Prostate gland (tissue), 2 donors: ENCODE measurements around the gene DPM3. TPM values are rescaled to one million over a fixed set of nuclear protein-coding genes. Genes with fewer than 3 reads are reported as not detected.

ENCODE experiments used
- DNase-seq: peaks from one replicate; pipeline ENCODE4 v3.0.0-alpha.2; 2019; ENCODE audit warnings: low spot score
- H3K27ac ChIP-seq, 2 donors: fragments of 200-600 bp; sonication (generic); 2 replicates each; pipeline ENCODE4 v1.5.1; 2017 to 2019
- H3K27me3 ChIP-seq: fragments of 200-600 bp; sonication (generic); replicated peaks from 2 replicates; pipeline ENCODE4 v1.5.1; 2019; ENCODE audit not compliant: insufficient read depth
- H3K36me3 ChIP-seq, 2 donors: fragments of 200-600 bp; sonication (generic); 1 replicate in 1 of 2; 2 replicates in 1 of 2; pipeline versions ENCODE4 v1.5.1 to v1.8.1; 2017 to 2019
- H3K4me1 ChIP-seq: fragments of 200-600 bp; sonication (generic); replicated peaks from 2 replicates; pipeline ENCODE4 v1.5.1; 2019
- H3K4me3 ChIP-seq, 2 donors: fragments of 200-600 bp; sonication (generic); 2 replicates each; pipeline ENCODE4 v1.5.1; 2017 to 2019
- H3K9me3 ChIP-seq: fragments of 200-600 bp; sonication (generic); 2 replicates; pipeline ENCODE4 v1.5.1; 2017
- POLR2A ChIP-seq: fragments of 450-650 bp; IDR thresholded peaks from one replicate; pipeline ENCODE4 v1.6.1; 2016; ENCODE audit warnings: antibody characterized with exemption, mild to moderate bottlenecking
- POLR2AphosphoS5 ChIP-seq: sonication (generic); formaldehyde crosslinking; IDR thresholded peaks from one replicate; pipeline ENCODE4 v1.6.1; 2017; ENCODE audit warnings: antibody characterized with exemption
- WGBS: methylation state at CpG from one replicate; pipeline ENCODE4 v1.1.5; 2018; 5-methylcytosine and 5-hydroxymethylcytosine counted together
- intact Hi-C: fragments of 100-400 bp; cut with DNase I; formaldehyde crosslinking; loops from one replicate; pipeline ENCODE4 v1.14.2; 2022
- total RNA-seq, 2 donors: library from RNA; depleted of rRNA; stranded (reverse); fragments of >200 nt; gene quantifications; one replicate each; pipeline ENCODE4 v1.1.0, GENCODE V29; 2016
- TF ChIP-seq, protein P1 (sequence below), 4 experiments: fragments of 200-600 bp in 2 of 4; fragments of 450-650 bp in 2 of 4; sonication (generic) in 2 of 4; IDR thresholded peaks; 1 replicate in 3 of 4; 2 replicates in 1 of 4; pipeline ENCODE4 v1.5.1; 2016 to 2019; ENCODE audit warnings: antibody characterized with exemption in 4 of 4, mild to moderate bottlenecking in 2 of 4, moderate library complexity in 2 of 4

Gene DPM3
- total RNA-seq, 2 donors from 2014 or later, result 93.6 to 97.0 TPM

DNA sequence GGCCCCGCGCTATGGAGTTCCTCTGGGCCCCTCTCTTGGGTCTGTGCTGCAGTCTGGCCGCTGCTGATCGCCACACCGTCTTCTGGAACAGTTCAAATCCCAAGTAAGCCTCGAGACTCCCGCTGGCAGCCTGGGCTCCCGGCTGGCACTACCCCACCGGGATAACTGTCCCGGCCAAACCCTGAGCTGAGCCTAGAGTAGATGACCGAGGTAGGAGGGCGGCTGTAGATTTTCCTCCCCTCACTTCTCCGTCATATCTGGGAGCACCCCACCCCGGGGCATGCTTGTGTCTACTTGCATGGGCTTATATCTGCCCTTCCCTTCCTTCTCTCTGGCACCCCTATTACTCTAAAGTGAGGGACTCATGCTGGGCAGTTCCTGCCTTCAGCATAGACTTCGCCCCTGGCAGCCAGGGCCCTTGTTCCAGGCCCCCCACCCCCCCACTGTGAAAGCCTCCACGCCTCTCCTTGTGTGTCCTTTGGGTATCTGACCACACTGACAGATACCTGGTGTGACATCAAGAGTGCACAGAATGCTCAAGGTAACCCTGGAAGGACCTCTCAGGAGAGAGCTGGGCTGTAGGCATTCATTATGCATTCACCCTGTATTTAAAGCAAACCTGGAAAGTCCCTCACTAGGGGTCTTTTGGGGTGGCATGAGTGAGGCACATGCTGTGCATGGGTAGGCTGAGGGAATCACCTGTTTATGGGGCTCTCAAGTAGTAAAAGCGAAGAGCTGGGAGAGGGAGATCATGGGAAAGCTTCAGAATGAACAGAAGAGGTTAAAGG is 12.2 kb downstream of the DPM3 start:
- Histone ChIP-seq H3K27me3 (no peaks in the 10 kb centered on the region), H3K27ac (peak overlapping the region; percentile 94 to 98), H3K4me1 (peaks cover 14% of the 10 kb centered on the region), H3K36me3 (peaks cover 0 to 4% of the 10 kb centered on the region in 2 donors), H3K4me3 (peak overlapping the region; percentile 71 to 80), H3K9me3 (no peaks in the 10 kb centered on the region)
- 4% methylated on average over 17 of the region's 17 CpGs for WGBS
- no peak for DNase-seq
- TF ChIP-seq POLR2AphosphoS5, result no peak
- TF ChIP-seq, protein P1, sequence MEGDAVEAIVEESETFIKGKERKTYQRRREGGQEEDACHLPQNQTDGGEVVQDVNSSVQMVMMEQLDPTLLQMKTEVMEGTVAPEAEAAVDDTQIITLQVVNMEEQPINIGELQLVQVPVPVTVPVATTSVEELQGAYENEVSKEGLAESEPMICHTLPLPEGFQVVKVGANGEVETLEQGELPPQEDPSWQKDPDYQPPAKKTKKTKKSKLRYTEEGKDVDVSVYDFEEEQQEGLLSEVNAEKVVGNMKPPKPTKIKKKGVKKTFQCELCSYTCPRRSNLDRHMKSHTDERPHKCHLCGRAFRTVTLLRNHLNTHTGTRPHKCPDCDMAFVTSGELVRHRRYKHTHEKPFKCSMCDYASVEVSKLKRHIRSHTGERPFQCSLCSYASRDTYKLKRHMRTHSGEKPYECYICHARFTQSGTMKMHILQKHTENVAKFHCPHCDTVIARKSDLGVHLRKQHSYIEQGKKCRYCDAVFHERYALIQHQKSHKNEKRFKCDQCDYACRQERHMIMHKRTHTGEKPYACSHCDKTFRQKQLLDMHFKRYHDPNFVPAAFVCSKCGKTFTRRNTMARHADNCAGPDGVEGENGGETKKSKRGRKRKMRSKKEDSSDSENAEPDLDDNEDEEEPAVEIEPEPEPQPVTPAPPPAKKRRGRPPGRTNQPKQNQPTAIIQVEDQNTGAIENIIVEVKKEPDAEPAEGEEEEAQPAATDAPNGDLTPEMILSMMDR (IDR thresholded peaks at IDR 0.05), result no peak
- no peak for TF ChIP-seq POLR2A
- intact Hi-C loops, result loop anchor here (2.0 kb wide), 1 partner anchor 35 kb away; no protein-coding TSS in a partner anchor

DNA sequence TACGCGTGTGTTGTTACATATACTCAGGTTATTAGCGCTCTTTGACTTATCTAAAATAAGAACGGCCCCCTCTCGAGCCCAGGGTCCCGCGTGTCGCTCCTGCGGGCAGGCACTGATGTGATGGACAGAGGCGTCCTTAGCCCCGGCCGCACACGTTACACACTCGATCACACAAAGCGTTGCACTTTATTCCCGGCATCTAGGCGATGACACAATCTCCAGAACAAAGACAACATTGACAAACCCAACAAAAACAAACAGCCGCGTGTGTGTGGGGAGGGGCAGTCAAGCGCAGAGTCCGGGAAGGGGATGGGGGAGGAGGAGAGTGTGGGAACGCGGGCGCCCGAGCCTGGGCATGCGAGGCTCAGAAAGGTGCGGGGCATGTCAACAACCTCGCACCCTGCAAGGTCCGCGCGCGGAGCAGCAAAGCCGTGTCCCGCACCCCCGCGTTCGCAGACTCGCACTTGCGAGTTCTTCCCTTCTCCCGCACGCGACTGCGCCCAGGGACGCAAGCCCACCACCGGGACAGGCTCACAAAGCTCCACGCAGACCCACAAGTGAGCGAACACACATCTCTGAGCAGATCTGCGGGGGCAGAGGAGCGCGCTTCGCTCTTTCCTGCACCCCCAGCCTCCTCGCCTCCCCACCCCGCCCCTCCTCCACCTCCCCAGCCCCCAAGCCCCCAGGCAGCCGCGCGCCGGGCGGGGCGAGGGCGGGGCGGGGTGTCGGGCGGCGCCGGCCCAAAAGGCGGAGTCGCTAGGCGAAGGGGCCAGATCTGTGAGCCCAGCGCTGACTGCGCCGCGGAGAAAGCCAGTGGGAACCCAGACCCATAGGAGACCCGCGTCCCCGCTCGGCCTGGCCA is 13.0 kb downstream of the DPM3 start, which contains the start of gene EFNA1:
TSS of gene EFNA1 (plus strand) at position 772 of the 862 bp plus-strand sequence. CDS start 102 bp downstream, outside the sequence.
- TF ChIP-seq POLR2AphosphoS5 (peak; percentile 93), POLR2A (peak; percentile 97)
- TF ChIP-seq, protein P1 (IDR thresholded peaks at IDR 0.05), result peak in 1 of 4 experiments; percentile 18
- Histone ChIP-seq H3K27ac (peak within 1 kb of the TSS; percentile 94 to 98), H3K9me3 (no peaks in the 10 kb centered on the region), H3K36me3 (peaks cover 0 to 4% of the 10 kb centered on the region in 2 donors), H3K27me3 (no peaks in the 10 kb centered on the region), H3K4me1 (peaks cover 14% of the 10 kb centered on the region), H3K4me3 (peak within 1 kb of the TSS; percentile 71 to 80)
- WGBS, result under 1% methylated on average over 74 of the region's 76 CpGs
- intact Hi-C loops, result loop anchor here (2.0 kb wide), 1 partner anchor 35 kb away; no protein-coding TSS in a partner anchor
- peak; percentile 93 for DNase-seq

DNA sequence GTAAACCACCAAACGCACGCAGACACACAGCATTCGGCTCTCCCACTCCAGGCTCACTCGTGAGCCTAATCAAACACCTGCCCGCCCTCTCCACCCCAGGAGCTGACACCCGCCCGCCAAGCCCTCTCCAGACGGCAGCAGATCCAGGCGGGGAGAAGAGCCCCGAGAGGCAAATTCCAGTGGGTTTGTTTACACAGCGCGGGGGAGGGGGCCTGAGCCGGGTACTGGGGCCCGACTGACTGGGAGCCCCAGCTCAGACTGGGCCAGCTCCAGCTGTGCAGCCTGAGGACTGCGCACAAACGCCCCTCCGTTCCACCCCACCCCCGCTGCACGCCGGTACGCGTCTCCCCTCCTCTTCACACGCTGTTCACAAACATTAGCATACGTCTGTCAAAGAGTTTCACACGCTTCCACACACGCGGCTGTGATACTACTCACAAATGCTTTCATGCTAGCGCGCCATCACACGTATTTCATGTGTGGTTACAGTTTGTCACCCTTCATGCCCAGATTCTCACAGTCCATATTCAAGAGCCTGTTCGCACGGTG is 13.7 kb downstream of the DPM3 start:
- Histone ChIP-seq H3K4me3 (peak overlapping the region; percentile 71 to 80), H3K36me3 (no peaks in the 10 kb centered on the region), H3K27me3 (no peaks in the 10 kb centered on the region), H3K27ac (peak overlapping the region; percentile 94 to 98), H3K9me3 (no peaks in the 10 kb centered on the region), H3K4me1 (peaks cover 9% of the 10 kb centered on the region)
- 5% methylated on average over 32 of the region's 32 CpGs for whole genome bisulfite sequencing
- peak; percentile 54 for DNase-seq
- TF ChIP-seq POLR2A (no peak), POLR2AphosphoS5 (no peak)
- TF ChIP-seq, protein P1 (IDR thresholded peaks at IDR 0.05), result peak in 1 of 4 experiments; percentile 3
- intact Hi-C loops, result loop anchor here (2.0 kb wide), 1 partner anchor 34 kb away; no protein-coding TSS in a partner anchor

DNA sequence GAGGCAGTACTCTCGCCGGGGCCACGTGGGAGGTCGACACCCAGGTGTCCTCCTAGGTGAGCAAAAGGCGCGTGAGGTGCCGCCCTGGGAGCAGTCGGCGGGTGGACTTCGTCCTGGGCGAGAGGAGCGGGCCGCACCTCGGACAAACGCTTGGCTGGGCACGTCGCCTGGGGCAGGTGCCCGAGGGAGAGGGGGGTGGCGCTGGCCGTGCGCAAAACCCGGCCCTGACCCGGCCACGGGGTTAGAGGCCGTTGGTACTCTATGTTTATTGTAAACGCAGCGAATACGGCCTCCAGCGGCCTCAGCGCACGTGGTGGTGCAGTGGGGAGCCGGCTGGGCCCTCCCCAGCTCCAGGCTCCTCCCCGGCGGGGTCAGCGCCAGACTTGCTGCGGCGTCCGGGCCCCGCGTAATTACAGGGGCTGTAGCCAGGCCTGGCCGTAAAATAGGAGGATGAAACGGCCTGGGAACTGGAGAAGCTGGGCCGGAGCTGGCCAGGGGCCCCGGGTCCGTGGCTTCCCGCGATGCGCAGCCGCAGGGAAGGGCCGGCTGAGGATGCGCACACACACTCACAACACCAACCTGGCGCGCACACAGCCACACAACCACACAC is 14.3 kb downstream of the DPM3 start:
- 18% methylated on average over 53 of the region's 53 CpGs for WGBS
- Histone ChIP-seq H3K4me1 (peaks cover 6% of the 10 kb centered on the region), H3K9me3 (no peaks in the 10 kb centered on the region), H3K27ac (peak overlapping the region; percentile 94 to 98), H3K27me3 (no peaks in the 10 kb centered on the region), H3K36me3 (no peaks in the 10 kb centered on the region), H3K4me3 (peak overlapping the region; percentile 71 to 80)
- TF ChIP-seq POLR2AphosphoS5 (peak; percentile 63), POLR2A (peak; percentile 40)
- TF ChIP-seq, protein P1 (IDR thresholded peaks at IDR 0.05), result no peak
- peak; percentile 75 for DNase-seq
- intact Hi-C loops, result loop anchor here (2.0 kb wide), 1 partner anchor 33 kb away; no protein-coding TSS in a partner anchor
